OCI-LY1 (cell line): Measurements from ENCODE around the gene ZFYVE28.

ENCODE experiments used
- EZH2 ChIP-seq: fragments of 200-600 bp; sonication (generic), shearing (Covaris generic); IDR thresholded peaks from 2 replicates; pipeline ENCODE4 v1.8.0; 2017; ENCODE audit warnings: borderline replicate concordance, mixed run types, mild to moderate bottlenecking, antibody characterized with exemption, low read length, moderate library complexity, mixed read lengths
- TF ChIP-seq, protein P1 (sequence below): fragments of 200-600 bp; sonication (generic), shearing (Covaris generic); IDR thresholded peaks from 2 replicates; pipeline ENCODE4 v1.5.1; 2017; ENCODE audit warnings: mild to moderate bottlenecking, antibody characterized with exemption, low read length, moderate library complexity, mixed read lengths

DNA sequence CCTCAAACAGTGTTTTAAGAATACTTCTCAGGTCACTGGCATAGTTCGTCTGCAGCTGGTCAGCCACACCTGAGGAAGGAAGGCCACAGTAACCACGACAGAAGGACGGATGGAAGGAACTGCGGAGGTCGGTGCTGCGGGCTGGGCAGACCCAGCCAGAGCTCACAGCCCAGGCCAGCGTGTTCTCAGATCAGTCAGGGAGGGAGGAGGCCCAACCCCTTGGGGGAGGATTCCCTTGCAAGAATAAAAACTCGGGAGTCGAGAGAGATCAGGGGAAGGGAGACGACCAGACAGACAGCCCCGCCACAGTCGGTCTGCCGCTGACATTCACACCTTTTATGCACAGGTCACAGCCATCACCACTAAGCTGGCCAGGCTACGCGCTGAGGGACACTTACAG lies 145.2 kb downstream of the ZFYVE28 start:
- TF ChIP-seq EZH2, result no peak
- TF ChIP-seq, protein P1, sequence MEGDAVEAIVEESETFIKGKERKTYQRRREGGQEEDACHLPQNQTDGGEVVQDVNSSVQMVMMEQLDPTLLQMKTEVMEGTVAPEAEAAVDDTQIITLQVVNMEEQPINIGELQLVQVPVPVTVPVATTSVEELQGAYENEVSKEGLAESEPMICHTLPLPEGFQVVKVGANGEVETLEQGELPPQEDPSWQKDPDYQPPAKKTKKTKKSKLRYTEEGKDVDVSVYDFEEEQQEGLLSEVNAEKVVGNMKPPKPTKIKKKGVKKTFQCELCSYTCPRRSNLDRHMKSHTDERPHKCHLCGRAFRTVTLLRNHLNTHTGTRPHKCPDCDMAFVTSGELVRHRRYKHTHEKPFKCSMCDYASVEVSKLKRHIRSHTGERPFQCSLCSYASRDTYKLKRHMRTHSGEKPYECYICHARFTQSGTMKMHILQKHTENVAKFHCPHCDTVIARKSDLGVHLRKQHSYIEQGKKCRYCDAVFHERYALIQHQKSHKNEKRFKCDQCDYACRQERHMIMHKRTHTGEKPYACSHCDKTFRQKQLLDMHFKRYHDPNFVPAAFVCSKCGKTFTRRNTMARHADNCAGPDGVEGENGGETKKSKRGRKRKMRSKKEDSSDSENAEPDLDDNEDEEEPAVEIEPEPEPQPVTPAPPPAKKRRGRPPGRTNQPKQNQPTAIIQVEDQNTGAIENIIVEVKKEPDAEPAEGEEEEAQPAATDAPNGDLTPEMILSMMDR, result no peak
